Panc1 (cell line): ENCODE data around the gene CC2D1A.

Experiments
- CTCF ChIP-seq: fragments of 450-650 bp; IDR thresholded peaks from 2 replicates; pipeline ENCODE4 v1.5.1; 2017; ENCODE audit warnings: mild to moderate bottlenecking
- TCF7L2 ChIP-seq: IDR thresholded peaks from 2 replicates; pipeline ENCODE4 v1.6.1; 2011; ENCODE audit warnings: mild to moderate bottlenecking, low read depth, low read length, inconsistent platforms

GRCh38 chr19:13881251-13881691 lies 24.7 kb upstream of the CC2D1A start:
- TF ChIP-seq CTCF (no peak), TCF7L2 (no peak)
